Mucosa of rectum (tissue), 2 donors: ENCODE results near the gene NAXD.

Experiments
- H3K27ac ChIP-seq, 2 donors: one replicate each; pipeline ENCODE4 v1.7.0; 2013; ENCODE audit warnings: inconsistent platforms in 2 of 2, low read depth in 2 of 2, low read length in 2 of 2
- H3K27me3 ChIP-seq, 2 donors: one replicate each; pipeline ENCODE4 v1.7.0; 2013; ENCODE audit warnings: low read length in 2 of 2; ENCODE audit not compliant: control insufficient read depth in 2 of 2, insufficient read depth in 2 of 2
- H3K36me3 ChIP-seq, 2 donors: one replicate each; pipeline ENCODE4 v1.7.0; 2013; ENCODE audit warnings: low read length in 2 of 2; ENCODE audit not compliant: control insufficient read depth in 2 of 2, insufficient read depth in 2 of 2
- H3K4me1 ChIP-seq, 2 donors: one replicate each; pipeline ENCODE4 v1.7.0; 2013; ENCODE audit warnings: low read length in 2 of 2, mild to moderate bottlenecking in 1 of 2; ENCODE audit not compliant: control insufficient read depth in 2 of 2, insufficient read depth in 2 of 2
- H3K4me3 ChIP-seq, 2 donors: one replicate each; pipeline ENCODE4 v1.7.0; 2013; ENCODE audit warnings: low read length in 2 of 2
- H3K9ac ChIP-seq, 2 donors: one replicate each; pipeline ENCODE4 v1.7.0; 2013; ENCODE audit warnings: low read length in 2 of 2, low read depth in 1 of 2, mild to moderate bottlenecking in 1 of 2
- H3K9me3 ChIP-seq, 2 donors: one replicate each; pipeline ENCODE4 v1.7.0; 2013; ENCODE audit warnings: low read length in 2 of 2; ENCODE audit not compliant: control insufficient read depth in 2 of 2
- donor health status: healthy.
- donor health status: Normal muscosa, but diverticular disease.

The NAXD gene

DNA sequence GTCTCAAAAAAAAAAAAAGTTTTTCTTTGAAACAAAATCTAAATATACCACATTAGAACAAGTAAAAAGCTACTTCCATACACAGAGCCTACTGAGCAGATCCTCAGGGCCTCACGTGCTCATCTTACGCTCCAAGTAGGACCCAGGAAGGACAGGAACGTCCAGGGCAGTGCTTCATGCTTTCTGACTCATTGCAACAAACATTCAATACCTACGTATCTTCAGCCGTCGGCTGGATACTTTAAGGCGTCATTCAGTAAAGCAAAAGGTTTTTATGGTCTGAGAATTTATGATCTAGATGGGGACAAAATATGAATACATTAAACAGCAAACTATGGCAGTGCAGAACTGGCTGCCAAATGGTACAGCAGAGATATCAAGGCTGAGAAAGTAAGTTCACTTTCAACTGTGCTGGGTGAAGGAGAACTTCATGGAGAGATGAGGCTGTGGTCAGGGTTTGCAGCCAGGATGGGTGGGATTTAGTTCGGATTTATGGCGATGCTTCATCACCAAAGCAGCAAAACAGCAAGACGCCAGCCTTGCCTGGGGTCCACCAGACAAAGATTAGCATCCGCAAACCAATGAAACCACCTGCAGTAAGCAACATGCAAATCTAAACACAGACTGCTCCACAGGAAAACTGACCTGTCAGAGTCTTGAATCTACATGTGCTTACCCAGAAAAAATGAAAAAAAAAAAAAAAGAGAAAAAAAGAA is 70.1 kb downstream of the NAXD start:
- H3K36me3 ChIP-seq: peaks cover 24 to 47% of the 10 kb centered on the region in 2 donors
- H3K27ac ChIP-seq: peak overlapping the region in 1 of 2 donors; percentile 33
- H3K9me3 ChIP-seq: no peaks in the 10 kb centered on the region
- H3K4me3 ChIP-seq: no peak overlapping the region
- H3K27me3 ChIP-seq: no peaks in the 10 kb centered on the region
- H3K9ac ChIP-seq: no peak overlapping the region
- H3K4me1 ChIP-seq: no peaks in the 10 kb centered on the region

DNA sequence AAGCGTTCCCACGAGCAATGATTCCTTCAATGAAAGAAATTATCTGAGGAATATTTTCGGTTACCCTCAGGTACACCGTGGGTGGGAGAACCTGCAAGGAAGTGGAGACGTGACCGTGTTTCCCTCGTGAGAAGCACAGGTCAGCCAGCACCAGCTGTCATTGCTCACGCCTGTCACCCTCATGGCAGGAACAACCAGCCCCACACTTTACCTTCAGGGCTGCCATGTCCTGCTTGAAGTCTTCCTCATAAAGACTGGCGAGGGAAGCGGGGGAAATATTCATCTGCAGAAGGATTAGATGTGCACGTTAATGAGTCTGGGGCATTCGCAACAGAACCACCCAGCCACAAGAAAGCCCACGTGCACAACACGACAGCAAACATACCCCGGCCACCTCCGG is 72.4 kb downstream of the NAXD start:
- H3K27me3 ChIP-seq: no peaks in the 10 kb centered on the region
- no peaks in the 10 kb centered on the region for H3K4me1 ChIP-seq
- no peaks in the 10 kb centered on the region for H3K9me3 ChIP-seq
- no peak overlapping the region for H3K27ac ChIP-seq
- H3K4me3 ChIP-seq: no peak overlapping the region
- H3K36me3 ChIP-seq: peaks cover 14 to 36% of the 10 kb centered on the region in 2 donors
- H3K9ac ChIP-seq: no peak overlapping the region

DNA sequence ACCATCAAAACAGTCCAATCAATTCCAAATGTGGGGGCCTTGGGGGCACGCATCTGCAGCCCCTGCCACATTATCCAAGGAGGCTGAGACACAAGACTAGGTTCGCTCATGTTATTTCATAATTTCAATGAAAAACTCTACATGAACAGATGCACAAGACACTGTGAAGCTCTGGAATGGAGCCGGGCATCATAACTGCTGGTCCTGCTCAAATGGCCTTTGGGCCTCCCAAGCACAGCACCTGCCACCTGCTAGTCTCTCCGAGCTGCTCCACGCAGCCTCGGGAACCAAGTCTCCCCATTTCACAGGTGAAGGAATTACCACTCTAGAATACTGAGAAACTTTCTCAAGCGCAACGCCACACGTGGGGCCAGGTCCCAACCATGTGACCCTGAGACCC is 73.7 kb downstream of the NAXD start:
- no peak overlapping the region for H3K4me3 ChIP-seq
- no peaks in the 10 kb centered on the region for H3K4me1 ChIP-seq
- no peak overlapping the region for H3K27ac ChIP-seq
- H3K36me3 ChIP-seq: peaks cover 13 to 29% of the 10 kb centered on the region in 2 donors
- H3K9me3 ChIP-seq: no peaks in the 10 kb centered on the region
- H3K9ac ChIP-seq: no peak overlapping the region
- no peaks in the 10 kb centered on the region for H3K27me3 ChIP-seq
